K562 (cell line): ENCODE measurements around the gene POLD1. TPM values are rescaled to one million over a fixed set of nuclear protein-coding genes. Genes with fewer than 3 reads are reported as not detected.

Experiments used
- ATF7 ChIP-seq: fragments of 450-650 bp; IDR thresholded peaks from 2 replicates; pipeline ENCODE4 v1.7.1; 2014; ENCODE audit warnings: mild to moderate bottlenecking, moderate library complexity
- CSDE1 ChIP-seq, 2 experiments: fragments of 450-650 bp; IDR thresholded peaks; 2 replicates each; pipeline ENCODE4 v1.6.1; 2016; ENCODE audit warnings: mild to moderate bottlenecking in 1 of 2
- MAFG ChIP-seq: fragments of 450-650 bp; conservative IDR thresholded peaks from 2 replicates; pipeline ENCODE4 v1.6.1; 2016; ENCODE audit warnings: missing genetic modification characterization, missing compliant biosample characterization
- NONO ChIP-seq, 2 experiments: fragments of 200-400 bp in 1 of 2; fragments of 450-650 bp in 1 of 2; formaldehyde crosslinking in 1 of 2; IDR thresholded peaks; 2 replicates each; pipeline ENCODE4 v1.6.1; 2017; ENCODE audit warnings: low read depth in 2 of 2, mild to moderate bottlenecking in 2 of 2, moderate library complexity in 2 of 2, low read length in 1 of 2
- POLR2G ChIP-seq: fragments of 200-400 bp; formaldehyde crosslinking; IDR thresholded peaks from 2 replicates; pipeline ENCODE4 v1.6.1; 2017; ENCODE audit warnings: low read depth, mild to moderate bottlenecking, antibody characterized with exemption, low read length, moderate library complexity
- RCOR1 ChIP-seq, 2 experiments: IDR thresholded peaks; 2 replicates each; pipeline ENCODE4 v1.6.1; 2012; ENCODE audit warnings: low read depth in 2 of 2, low read length in 2 of 2, borderline replicate concordance in 1 of 2, improper control_type of control experiment in 1 of 2
- RFX7 ChIP-seq: fragments of 250-450 bp; sonication (Bioruptor Pico); IDR thresholded peaks from 2 replicates; pipeline ENCODE4 v1.5.1; 2021; ENCODE audit warnings: mild to moderate bottlenecking
- RUNX1 ChIP-seq: sonication (generic); IDR thresholded peaks from 2 replicates; pipeline ENCODE4 v1.6.1; 2016; ENCODE audit warnings: antibody characterized with exemption, low read depth
- ZSCAN29 ChIP-seq: fragments of 450-650 bp; IDR thresholded peaks from 2 replicates; pipeline ENCODE4 v1.6.1; 2017
- polyA plus RNA-seq, 8 experiments: library from polyadenylated mRNA; depleted of rRNA in 4 of 8; stranded (reverse) in 5 of 8; unstranded in 3 of 8; fragments of >200 nt; fragmentation: Nextera tagmentation in 2 of 8; fragmentation: Illumina TruSeq in 1 of 8; extraction: Ambion mirVana in 2 of 8; extraction: Trizol in 1 of 8; gene quantifications; 2 replicates each; pipeline versions ENCODE4 v1.2.1 to v1.2.3, GENCODE V29; 2011 to 2014; ENCODE audit warnings: inconsistent platforms in 1 of 8, missing spikeins in 1 of 8
- total RNA-seq, 7 experiments: library from RNA; depleted of rRNA in 6 of 7; stranded (reverse); fragments of >200 nt in 6 of 7; fragmentation: Illumina TruSeq in 2 of 7; extraction: Trizol in 2 of 7; gene quantifications; 2 replicates each; pipeline versions ENCODE4 v1.2.1 to v1.2.3, GENCODE V29; 2011 to 2021; ENCODE audit warnings: low replicate concordance in 1 of 7
- TF ChIP-seq, protein P1 (sequence below): fragments of 250-450 bp; sonication (Bioruptor Pico); IDR thresholded peaks from 2 replicates; pipeline ENCODE4 v1.4.0; 2020; ENCODE audit warnings: mild to moderate bottlenecking, moderate library complexity, borderline replicate concordance
- TF ChIP-seq, protein P2 (sequence below): fragments of 250-450 bp; sonication (Bioruptor Pico); IDR thresholded peaks from 2 replicates; pipeline ENCODE4 v1.8.0; 2022; ENCODE audit warnings: inconsistent platforms
- TF ChIP-seq, protein P3 (sequence below), 2 experiments: fragments of 450-650 bp; formaldehyde crosslinking in 1 of 2; IDR thresholded peaks; 2 replicates each; pipeline versions ENCODE4 v1.4.0 to v1.6.1; 2014 to 2020; ENCODE audit warnings: mild to moderate bottlenecking in 2 of 2, borderline replicate concordance in 1 of 2, low read depth in 1 of 2

POLD1 gene
- total and polyA plus RNA-seq, 9 of the 15 experiments (the other 6 are each of a cell fraction or from before 2014, with no cell fraction given) = 1.3 to 312 (median 47.8) TPM

DNA sequence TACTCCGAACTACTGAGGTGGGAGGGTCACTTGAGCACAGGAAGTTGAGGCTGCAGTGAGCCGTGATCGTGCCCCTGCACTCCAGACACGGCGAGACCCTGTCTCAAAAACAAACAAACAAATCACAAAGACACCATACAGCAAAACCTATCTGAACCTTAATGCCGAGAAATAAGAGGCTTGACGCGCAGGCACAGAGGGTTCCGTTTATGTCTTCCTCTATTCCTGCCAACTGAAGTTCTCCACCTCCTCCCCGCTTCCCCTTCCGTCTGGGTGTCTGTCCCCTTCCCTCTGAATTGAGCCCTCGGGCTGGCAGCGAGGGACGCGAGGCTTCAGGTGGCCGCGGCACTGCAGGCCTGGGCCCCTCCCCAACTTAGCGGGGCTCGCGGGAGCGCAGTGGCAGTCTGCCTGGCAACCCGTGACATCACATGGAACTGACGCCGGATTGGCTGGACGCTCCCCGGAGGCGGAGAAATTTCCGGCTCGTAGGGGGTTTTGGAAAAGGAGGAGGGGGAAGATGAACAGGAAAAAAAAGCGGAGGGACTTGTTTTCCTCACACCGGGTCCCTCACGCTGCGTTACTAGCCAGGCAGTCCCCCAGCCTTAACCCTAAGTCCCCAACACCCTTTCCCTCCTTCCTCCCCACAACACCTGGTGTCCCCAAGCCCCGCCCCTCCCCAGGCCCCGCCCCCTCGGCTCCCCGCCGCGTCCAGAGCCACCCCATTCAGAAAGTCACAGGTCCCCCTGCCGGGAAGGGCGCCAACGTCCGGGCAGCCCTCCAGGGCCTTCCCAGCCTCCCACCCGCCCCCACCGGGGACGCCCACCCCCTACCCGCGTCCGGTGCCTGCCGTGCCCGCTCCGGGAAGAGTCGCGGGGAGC, 47.4 kb downstream of the POLD1 start (continued):
- TF ChIP-seq, protein P1, sequence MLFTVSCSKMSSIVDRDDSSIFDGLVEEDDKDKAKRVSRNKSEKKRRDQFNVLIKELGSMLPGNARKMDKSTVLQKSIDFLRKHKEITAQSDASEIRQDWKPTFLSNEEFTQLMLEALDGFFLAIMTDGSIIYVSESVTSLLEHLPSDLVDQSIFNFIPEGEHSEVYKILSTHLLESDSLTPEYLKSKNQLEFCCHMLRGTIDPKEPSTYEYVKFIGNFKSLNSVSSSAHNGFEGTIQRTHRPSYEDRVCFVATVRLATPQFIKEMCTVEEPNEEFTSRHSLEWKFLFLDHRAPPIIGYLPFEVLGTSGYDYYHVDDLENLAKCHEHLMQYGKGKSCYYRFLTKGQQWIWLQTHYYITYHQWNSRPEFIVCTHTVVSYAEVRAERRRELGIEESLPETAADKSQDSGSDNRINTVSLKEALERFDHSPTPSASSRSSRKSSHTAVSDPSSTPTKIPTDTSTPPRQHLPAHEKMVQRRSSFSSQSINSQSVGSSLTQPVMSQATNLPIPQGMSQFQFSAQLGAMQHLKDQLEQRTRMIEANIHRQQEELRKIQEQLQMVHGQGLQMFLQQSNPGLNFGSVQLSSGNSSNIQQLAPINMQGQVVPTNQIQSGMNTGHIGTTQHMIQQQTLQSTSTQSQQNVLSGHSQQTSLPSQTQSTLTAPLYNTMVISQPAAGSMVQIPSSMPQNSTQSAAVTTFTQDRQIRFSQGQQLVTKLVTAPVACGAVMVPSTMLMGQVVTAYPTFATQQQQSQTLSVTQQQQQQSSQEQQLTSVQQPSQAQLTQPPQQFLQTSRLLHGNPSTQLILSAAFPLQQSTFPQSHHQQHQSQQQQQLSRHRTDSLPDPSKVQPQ = no peak
- no peak for TF ChIP-seq MAFG (tag)
- no peak for TF ChIP-seq NONO (IDR thresholded peaks at IDR 0.05; ENCODE audit: low read depth in 2 of 2, low read length in 1 of 2)
- TF ChIP-seq RCOR1 (IDR thresholded peaks at IDR 0.05; ENCODE audit: borderline replicate concordance in 1 of 2, low read depth in 2 of 2, low read length in 2 of 2) = no peak
- peak; percentile 69; the same call in 1 of the 2 replicates for TF ChIP-seq POLR2G
- TF ChIP-seq RUNX1 = no peak
- TF ChIP-seq, protein P2, sequence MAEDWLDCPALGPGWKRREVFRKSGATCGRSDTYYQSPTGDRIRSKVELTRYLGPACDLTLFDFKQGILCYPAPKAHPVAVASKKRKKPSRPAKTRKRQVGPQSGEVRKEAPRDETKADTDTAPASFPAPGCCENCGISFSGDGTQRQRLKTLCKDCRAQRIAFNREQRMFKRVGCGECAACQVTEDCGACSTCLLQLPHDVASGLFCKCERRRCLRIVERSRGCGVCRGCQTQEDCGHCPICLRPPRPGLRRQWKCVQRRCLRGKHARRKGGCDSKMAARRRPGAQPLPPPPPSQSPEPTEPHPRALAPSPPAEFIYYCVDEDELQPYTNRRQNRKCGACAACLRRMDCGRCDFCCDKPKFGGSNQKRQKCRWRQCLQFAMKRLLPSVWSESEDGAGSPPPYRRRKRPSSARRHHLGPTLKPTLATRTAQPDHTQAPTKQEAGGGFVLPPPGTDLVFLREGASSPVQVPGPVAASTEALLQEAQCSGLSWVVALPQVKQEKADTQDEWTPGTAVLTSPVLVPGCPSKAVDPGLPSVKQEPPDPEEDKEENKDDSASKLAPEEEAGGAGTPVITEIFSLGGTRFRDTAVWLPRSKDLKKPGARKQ = no peak
- 0 out of 4 replicates have a peak, but pooled peaks of 1 of the 2 experiments have one; percentile 26 for TF ChIP-seq CSDE1 (IDR thresholded peaks at IDR 0.05)
- TF ChIP-seq, protein P3, sequence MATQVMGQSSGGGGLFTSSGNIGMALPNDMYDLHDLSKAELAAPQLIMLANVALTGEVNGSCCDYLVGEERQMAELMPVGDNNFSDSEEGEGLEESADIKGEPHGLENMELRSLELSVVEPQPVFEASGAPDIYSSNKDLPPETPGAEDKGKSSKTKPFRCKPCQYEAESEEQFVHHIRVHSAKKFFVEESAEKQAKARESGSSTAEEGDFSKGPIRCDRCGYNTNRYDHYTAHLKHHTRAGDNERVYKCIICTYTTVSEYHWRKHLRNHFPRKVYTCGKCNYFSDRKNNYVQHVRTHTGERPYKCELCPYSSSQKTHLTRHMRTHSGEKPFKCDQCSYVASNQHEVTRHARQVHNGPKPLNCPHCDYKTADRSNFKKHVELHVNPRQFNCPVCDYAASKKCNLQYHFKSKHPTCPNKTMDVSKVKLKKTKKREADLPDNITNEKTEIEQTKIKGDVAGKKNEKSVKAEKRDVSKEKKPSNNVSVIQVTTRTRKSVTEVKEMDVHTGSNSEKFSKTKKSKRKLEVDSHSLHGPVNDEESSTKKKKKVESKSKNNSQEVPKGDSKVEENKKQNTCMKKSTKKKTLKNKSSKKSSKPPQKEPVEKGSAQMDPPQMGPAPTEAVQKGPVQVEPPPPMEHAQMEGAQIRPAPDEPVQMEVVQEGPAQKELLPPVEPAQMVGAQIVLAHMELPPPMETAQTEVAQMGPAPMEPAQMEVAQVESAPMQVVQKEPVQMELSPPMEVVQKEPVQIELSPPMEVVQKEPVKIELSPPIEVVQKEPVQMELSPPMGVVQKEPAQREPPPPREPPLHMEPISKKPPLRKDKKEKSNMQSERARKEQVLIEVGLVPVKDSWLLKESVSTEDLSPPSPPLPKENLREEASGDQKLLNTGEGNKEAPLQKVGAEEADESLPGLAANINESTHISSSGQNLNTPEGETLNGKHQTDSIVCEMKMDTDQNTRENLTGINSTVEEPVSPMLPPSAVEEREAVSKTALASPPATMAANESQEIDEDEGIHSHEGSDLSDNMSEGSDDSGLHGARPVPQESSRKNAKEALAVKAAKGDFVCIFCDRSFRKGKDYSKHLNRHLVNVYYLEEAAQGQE (IDR thresholded peaks at IDR 0.05; ENCODE audit: borderline replicate concordance) = no peak
- TF ChIP-seq, protein P3 (CRISPR knock-in tag; IDR thresholded peaks at IDR 0.05; ENCODE audit: low read depth) = no peak
- TF ChIP-seq ZSCAN29 = no peak
- no peak for TF ChIP-seq RFX7
- no peak for TF ChIP-seq ATF7
